Astrocyte (in vitro differentiated cells and primary cell): Measurements from ENCODE around the gene WDR64.

Experiments used
- EZH2 ChIP-seq: IDR thresholded peaks from 2 replicates; pipeline ENCODE4 v1.6.1; 2012; ENCODE audit warnings: mild to moderate bottlenecking, low read length, inconsistent platforms; ENCODE audit not compliant: insufficient read depth
- TF ChIP-seq, protein P1 (sequence below): IDR thresholded peaks from 2 replicates; pipeline ENCODE4 v1.5.1; 2011; ENCODE audit warnings: low read depth, mild to moderate bottlenecking, inconsistent platforms, low read length, moderate library complexity; ENCODE audit not compliant: insufficient read depth

DNA sequence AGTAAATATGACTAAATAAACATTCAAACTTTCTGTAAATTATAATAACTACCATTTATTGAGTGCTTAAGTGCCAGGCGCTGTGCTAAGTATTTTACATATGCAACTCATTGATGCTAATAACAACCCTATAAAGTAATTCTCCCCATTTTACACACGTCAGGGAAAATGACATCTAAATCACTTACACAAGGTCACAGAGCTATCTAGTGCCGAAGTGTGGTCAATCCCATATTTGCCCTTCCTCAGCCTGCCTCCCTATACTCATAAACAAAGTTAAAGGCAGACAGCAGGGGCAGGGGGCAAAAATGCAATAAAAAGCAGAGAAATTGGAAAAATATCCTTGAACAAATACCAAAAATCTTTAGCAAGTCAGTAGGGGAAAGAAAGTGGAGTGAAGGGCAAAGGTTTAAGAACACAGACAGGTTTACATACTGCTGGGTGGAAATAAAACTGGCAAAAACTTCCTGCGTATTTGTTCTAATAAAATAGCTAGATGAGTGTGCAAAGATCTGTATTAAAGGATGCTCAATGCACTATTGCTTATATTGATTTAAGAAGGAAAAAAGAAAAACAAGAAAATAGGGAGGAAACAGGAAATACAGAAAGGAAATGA lies 72.8 kb downstream of the WDR64 start:
- TF ChIP-seq, protein P1, sequence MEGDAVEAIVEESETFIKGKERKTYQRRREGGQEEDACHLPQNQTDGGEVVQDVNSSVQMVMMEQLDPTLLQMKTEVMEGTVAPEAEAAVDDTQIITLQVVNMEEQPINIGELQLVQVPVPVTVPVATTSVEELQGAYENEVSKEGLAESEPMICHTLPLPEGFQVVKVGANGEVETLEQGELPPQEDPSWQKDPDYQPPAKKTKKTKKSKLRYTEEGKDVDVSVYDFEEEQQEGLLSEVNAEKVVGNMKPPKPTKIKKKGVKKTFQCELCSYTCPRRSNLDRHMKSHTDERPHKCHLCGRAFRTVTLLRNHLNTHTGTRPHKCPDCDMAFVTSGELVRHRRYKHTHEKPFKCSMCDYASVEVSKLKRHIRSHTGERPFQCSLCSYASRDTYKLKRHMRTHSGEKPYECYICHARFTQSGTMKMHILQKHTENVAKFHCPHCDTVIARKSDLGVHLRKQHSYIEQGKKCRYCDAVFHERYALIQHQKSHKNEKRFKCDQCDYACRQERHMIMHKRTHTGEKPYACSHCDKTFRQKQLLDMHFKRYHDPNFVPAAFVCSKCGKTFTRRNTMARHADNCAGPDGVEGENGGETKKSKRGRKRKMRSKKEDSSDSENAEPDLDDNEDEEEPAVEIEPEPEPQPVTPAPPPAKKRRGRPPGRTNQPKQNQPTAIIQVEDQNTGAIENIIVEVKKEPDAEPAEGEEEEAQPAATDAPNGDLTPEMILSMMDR: no peak
- TF ChIP-seq EZH2: no peak
